ENCODE results near the gene TRAFD1.
A peak's percentile ranks its signal among the peaks of the same experiment; 100 is the strongest.
"Not testable (repeated sequence)": the region's sequence is repeated elsewhere in the genome, so short reads cannot be mapped to it uniquely, and the experiment has no call there.

The TRAFD1 gene

GRCh38 chr12:112107306-112108201 lies 17.8 kb upstream of the TRAFD1 start:
- in situ Hi-C loops (cut with MboI; ENCODE audit: low sequenced_read_pairs): no loop called here
- H3K4me3 ChIP-seq: peak overlapping the region; percentile 90
- DNase-seq (ENCODE audit: low spot score in 2 of 2): peak; percentile 38 to 73
- no peaks in the 10 kb centered on the region for H3K9me3 ChIP-seq
- no peaks in the 10 kb centered on the region for H3K27me3 ChIP-seq (ENCODE audit: low read depth)
- H3K4me1 ChIP-seq: peaks cover 27% of the 10 kb centered on the region
- peaks cover 13% of the 10 kb centered on the region for H3K36me3 ChIP-seq (replicated peaks)

- H3K4me3 ChIP-seq: peak within 1 kb of the TSS; percentile 90
- in situ Hi-C loops (cut with MboI; ENCODE audit: low sequenced_read_pairs): no loop called here
- no peaks in the 10 kb centered on the region for H3K27me3 ChIP-seq (ENCODE audit: low read depth)
- H3K4me1 ChIP-seq: peaks cover 27% of the 10 kb centered on the region
- no peaks in the 10 kb centered on the region for H3K9me3 ChIP-seq
- DNase-seq (ENCODE audit: low spot score in 2 of 2): peak; percentile 73 to 88
- peaks cover 13% of the 10 kb centered on the region for H3K36me3 ChIP-seq (replicated peaks)
Observed at GRCh38 chr12:112108202-112109079, 16.9 kb upstream of the TRAFD1 start, which contains the start of gene NAA25. Gene NAA25, minus strand, starts transcription at chr12:112108783. Its CDS starts 10 bp downstream, at chr12:112108773.

- H3K4me1 ChIP-seq: peaks cover 17% of the 10 kb centered on the region
- H3K4me3 ChIP-seq; H3K27me3 ChIP-seq (ENCODE audit: low read depth); in situ Hi-C loops (cut with MboI; ENCODE audit: low sequenced_read_pairs); H3K36me3 ChIP-seq (replicated peaks); H3K9me3 ChIP-seq; DNase-seq (ENCODE audit: low spot score in 2 of 2): not testable (repeated sequence)
Observed at GRCh38 chr12:112110787-112111662, 14.3 kb upstream of the TRAFD1 start.

GRCh38 chr12:112111931-112112330 lies 13.4 kb upstream of the TRAFD1 start:
- in situ Hi-C loops (cut with MboI; ENCODE audit: low sequenced_read_pairs): no loop called here
- Histone ChIP-seq H3K36me3 (replicated peaks) (no peaks in the 10 kb centered on the region; the same call in none of the 2 replicates), H3K4me3 (no peak overlapping the region), H3K27me3 (ENCODE audit: low read depth) (no peaks in the 10 kb centered on the region), H3K9me3 (no peaks in the 10 kb centered on the region), H3K4me1 (peaks cover 20% of the 10 kb centered on the region)
- no peak for DNase-seq (ENCODE audit: low spot score in 2 of 2)

GRCh38 chr12:112112409-112113133 lies 12.8 kb upstream of the TRAFD1 start:
- in situ Hi-C loops (cut with MboI; ENCODE audit: low sequenced_read_pairs): no loop called here
- no peaks in the 10 kb centered on the region for H3K27me3 ChIP-seq (ENCODE audit: low read depth)
- peaks cover 16% of the 10 kb centered on the region for H3K4me1 ChIP-seq
- H3K36me3 ChIP-seq (replicated peaks): no peaks in the 10 kb centered on the region; the same call in 1 of the 2 replicates
- DNase-seq (ENCODE audit: low spot score in 2 of 2): no peak
- H3K4me3 ChIP-seq: no peak overlapping the region
- H3K9me3 ChIP-seq: no peaks in the 10 kb centered on the region

- H3K4me3 ChIP-seq: no peak overlapping the region
- H3K36me3 ChIP-seq (replicated peaks): no peaks in the 10 kb centered on the region
- in situ Hi-C loops (cut with MboI; ENCODE audit: low sequenced_read_pairs): no loop called here
- no peak for DNase-seq (ENCODE audit: low spot score in 2 of 2)
- H3K27me3 ChIP-seq (ENCODE audit: low read depth): no peaks in the 10 kb centered on the region
- H3K9me3 ChIP-seq: no peaks in the 10 kb centered on the region
- H3K4me1 ChIP-seq: peaks cover 8% of the 10 kb centered on the region
Observed at GRCh38 chr12:112115259-112116045, 9.9 kb upstream of the TRAFD1 start.

GRCh38 chr12:112116232-112117060 lies 8.9 kb upstream of the TRAFD1 start:
- Histone ChIP-seq H3K4me3 (no peak overlapping the region), H3K36me3 (replicated peaks) (no peaks in the 10 kb centered on the region), H3K9me3 (no peaks in the 10 kb centered on the region), H3K27me3 (ENCODE audit: low read depth) (no peaks in the 10 kb centered on the region), H3K4me1 (peaks cover 8% of the 10 kb centered on the region)
- peak; percentile 57 to 75 for DNase-seq (ENCODE audit: low spot score in 2 of 2)
- in situ Hi-C loops (cut with MboI; ENCODE audit: low sequenced_read_pairs): no loop called here

GRCh38 chr12:112117685-112118084 lies 7.7 kb upstream of the TRAFD1 start:
- Histone ChIP-seq H3K27me3 (ENCODE audit: low read depth) (no peaks in the 10 kb centered on the region), H3K4me3 (no peak overlapping the region), H3K36me3 (replicated peaks) (no peaks in the 10 kb centered on the region), H3K4me1 (peaks cover 8% of the 10 kb centered on the region), H3K9me3 (no peaks in the 10 kb centered on the region)
- in situ Hi-C loops (cut with MboI; ENCODE audit: low sequenced_read_pairs): no loop called here
- DNase-seq (ENCODE audit: low spot score in 2 of 2): no peak

- in situ Hi-C loops (cut with MboI; ENCODE audit: low sequenced_read_pairs): no loop called here
- no peaks in the 10 kb centered on the region for H3K9me3 ChIP-seq
- DNase-seq (ENCODE audit: low spot score in 2 of 2): no peak
- no peaks in the 10 kb centered on the region for H3K36me3 ChIP-seq (replicated peaks)
- H3K4me3 ChIP-seq: no peak overlapping the region
- peaks cover 3% of the 10 kb centered on the region; the same call in 1 of the 2 replicates for H3K4me1 ChIP-seq
- no peaks in the 10 kb centered on the region for H3K27me3 ChIP-seq (ENCODE audit: low read depth)
Observed at GRCh38 chr12:112121780-112122565, 3.4 kb upstream of the TRAFD1 start.

- DNase-seq (ENCODE audit: low spot score in 2 of 2): no peak
- in situ Hi-C loops (cut with MboI; ENCODE audit: low sequenced_read_pairs): no loop called here
- H3K27me3 ChIP-seq (ENCODE audit: low read depth): no peaks in the 10 kb centered on the region
- H3K4me1 ChIP-seq: peaks cover 3% of the 10 kb centered on the region; the same call in 1 of the 2 replicates
- H3K9me3 ChIP-seq: no peaks in the 10 kb centered on the region
- no peak overlapping the region for H3K4me3 ChIP-seq
- no peaks in the 10 kb centered on the region for H3K36me3 ChIP-seq (replicated peaks)
Observed at GRCh38 chr12:112122823-112123690, 2.3 kb upstream of the TRAFD1 start.
